Muscle of leg (tissue), 11 donors: ENCODE measurements around the gene ERC1. TPM values are rescaled to one million over a fixed set of nuclear protein-coding genes. Genes with fewer than 3 reads are reported as not detected.
"Not testable (repeated sequence)": the region's sequence is repeated elsewhere in the genome, so short reads cannot be mapped to it uniquely, and the experiment has no call there.

Experiments used
- DNase-seq: peaks from one replicate; pipeline ENCODE4 v3.0.0; 2013
- H3K27ac ChIP-seq: one replicate; pipeline ENCODE4 v1.5.1; 2013; ENCODE audit warnings: mild to moderate bottlenecking, low read length, control low read depth
- H3K27me3 ChIP-seq: one replicate; pipeline ENCODE4 v1.6.1; 2013; ENCODE audit warnings: low read length; ENCODE audit not compliant: control insufficient read depth, insufficient read depth
- H3K36me3 ChIP-seq: one replicate; pipeline ENCODE4 v1.6.1; 2013; ENCODE audit warnings: low read length; ENCODE audit not compliant: control insufficient read depth, insufficient read depth
- H3K4me1 ChIP-seq: one replicate; pipeline ENCODE4 v1.6.1; 2013; ENCODE audit warnings: low read length; ENCODE audit not compliant: control insufficient read depth, insufficient read depth
- H3K4me3 ChIP-seq: one replicate; pipeline ENCODE4 v1.5.1; 2013; ENCODE audit warnings: low read length, control low read depth
- H3K9me3 ChIP-seq: replicated peaks from 2 replicates; pipeline ENCODE4 v1.6.1; 2013; ENCODE audit warnings: low read depth, low read length; ENCODE audit not compliant: control insufficient read depth
- WGBS: methylation state at CpG from one replicate; pipeline ENCODE4 v1.1.5; 2013; ENCODE audit warnings: missing lambda C conversion rate; ENCODE audit not compliant: insufficient coverage; 5-methylcytosine and 5-hydroxymethylcytosine counted together
- polyA plus RNA-seq, 8 donors: library from polyadenylated mRNA; unstranded; fragments of 120-200 nt; gene quantifications; one replicate each; pipeline versions ENCODE4 v1.2.1 to v1.2.3, GENCODE V29; 2013; ENCODE audit warnings: inconsistent platforms in 1 of 8, low replicate concordance in 1 of 8; ENCODE audit not compliant: insufficient read length in 8 of 8, insufficient read depth in 1 of 8
- total RNA-seq: library from RNA; stranded (reverse); fragments of 120-200 nt; gene quantifications from one replicate; pipeline ENCODE4 v1.2.4, GENCODE V29; 2013

Gene ERC1
- total and polyA plus RNA-seq, 9 donors, result 15.8 to 32.5 (median 25.1) TPM

DNA sequence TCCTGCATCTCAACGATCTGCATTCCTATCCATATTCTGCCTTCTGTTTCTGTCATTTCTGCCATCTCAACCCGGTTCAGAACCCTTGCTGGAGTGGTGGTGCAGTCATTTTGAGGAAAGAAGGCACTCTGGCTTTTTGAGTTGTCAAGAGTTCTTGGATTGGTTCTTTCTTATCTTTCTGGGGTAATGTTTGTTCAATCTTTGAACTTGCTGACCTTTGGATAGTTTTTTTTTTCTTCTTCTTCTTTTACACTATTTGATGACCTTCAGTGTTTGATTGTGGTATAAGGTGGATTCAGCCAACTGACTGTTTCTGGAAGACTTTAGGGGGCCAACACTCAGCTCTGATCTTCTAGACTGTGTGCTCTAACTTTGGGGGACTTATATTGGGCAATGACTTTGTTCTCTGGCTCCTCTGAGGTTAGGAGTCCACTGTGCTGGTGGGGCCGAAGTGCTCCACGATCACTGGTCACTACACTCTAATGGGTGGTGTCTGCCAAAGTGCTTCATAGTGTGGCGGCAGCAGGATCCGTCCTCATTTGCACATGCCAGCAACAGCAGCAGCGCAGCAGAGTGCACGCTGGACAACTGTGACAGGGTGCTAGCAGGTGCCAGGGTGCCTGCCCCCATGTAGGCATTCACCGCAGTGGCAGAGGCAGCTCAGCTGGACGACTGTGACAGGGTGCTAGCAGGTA lies 347.6 kb downstream of the ERC1 start:
- Histone ChIP-seq H3K9me3 (peaks cover 4% of the 10 kb centered on the region), H3K27me3 (no peaks in the 10 kb centered on the region), H3K4me1 (peaks cover 8% of the 10 kb centered on the region), H3K4me3 (no peak overlapping the region), H3K36me3 (no peaks in the 10 kb centered on the region), H3K27ac (no peak overlapping the region)
- WGBS, result 90% methylated on average over 7 of the region's 10 CpGs
- no peak for DNase-seq

DNA sequence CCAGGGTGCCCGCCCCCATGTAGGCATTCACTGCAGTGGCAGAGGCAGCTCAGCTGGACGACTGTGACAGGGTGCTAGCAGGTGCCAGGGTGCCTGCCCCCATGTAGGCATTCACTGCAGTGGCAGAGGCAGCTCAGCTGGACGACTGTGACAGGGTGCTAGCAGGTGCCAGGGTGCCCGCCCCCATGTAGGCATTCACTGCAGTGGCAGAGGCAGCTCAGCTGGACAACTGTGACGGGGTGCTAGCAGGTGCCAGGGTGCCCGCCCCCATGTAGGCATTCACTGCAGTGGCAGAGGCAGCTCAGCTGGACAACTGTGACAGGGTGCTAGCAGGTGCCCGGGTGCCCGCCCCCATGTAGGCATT lies 348.1 kb downstream of the ERC1 start:
- 100% methylated on average over 5 of the region's 8 CpGs for WGBS
- H3K36me3 ChIP-seq, H3K27me3 ChIP-seq, H3K9me3 ChIP-seq, DNase-seq, H3K4me3 ChIP-seq, H3K4me1 ChIP-seq, H3K27ac ChIP-seq: not testable (repeated sequence)

DNA sequence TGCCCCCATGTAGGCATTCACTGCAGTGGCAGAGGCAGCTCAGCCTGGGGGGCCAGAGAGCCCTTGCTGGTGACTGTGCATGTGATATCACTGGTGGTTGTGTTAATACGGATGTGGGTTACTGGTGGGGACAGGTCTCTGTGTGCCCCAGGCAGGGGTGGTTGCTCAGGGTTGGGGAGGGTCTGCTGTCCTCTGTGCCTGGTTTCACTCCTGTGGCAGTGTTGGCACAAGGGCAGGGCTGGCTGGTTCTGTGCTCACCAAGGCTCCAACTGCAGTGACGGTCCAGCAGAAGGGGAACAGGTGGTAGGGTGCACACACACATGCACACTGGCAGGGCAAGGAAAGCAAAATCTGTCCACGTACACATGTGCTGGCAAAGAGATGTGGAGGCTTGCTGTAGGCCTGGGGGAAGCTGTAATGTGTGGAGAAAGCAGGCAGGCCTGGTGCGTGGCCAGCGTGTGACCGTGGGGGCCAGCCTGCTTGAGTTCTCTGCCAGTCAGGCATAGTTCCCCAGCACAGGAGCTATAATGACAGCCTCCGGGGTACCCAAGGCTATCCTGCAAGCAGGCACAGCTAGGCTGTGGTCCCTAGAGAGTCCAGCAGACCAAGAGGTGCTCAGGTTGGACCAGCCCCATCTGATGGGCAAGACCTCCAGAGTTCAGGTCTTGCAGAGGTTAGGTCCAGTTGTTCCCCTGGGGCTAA lies 348.7 kb downstream of the ERC1 start:
- Histone ChIP-seq H3K27me3 (no peaks in the 10 kb centered on the region), H3K4me1 (peaks cover 8% of the 10 kb centered on the region), H3K36me3 (no peaks in the 10 kb centered on the region), H3K27ac (no peak overlapping the region), H3K9me3 (no peaks in the 10 kb centered on the region), H3K4me3 (no peak overlapping the region)
- WGBS, result 72% methylated on average over 7 of the region's 7 CpGs
- DNase-seq, result no peak

DNA sequence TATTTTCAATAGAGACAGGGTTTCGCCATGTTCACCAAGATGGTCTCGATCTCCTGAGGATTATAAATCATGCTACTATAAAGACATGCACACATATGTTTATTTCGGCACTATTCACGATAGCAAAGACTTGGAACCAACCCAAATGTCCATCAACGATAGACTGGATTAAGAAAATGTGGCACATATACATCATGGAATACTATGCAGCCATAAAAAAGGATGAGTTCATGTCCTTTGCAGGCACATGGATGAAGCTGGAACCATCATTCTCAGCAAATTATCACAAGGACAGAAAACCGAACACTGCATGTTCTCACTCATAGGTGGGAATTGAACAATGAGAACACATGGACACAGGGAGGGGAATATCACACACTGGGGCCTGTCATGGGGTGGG lies 350.2 kb downstream of the ERC1 start:
- DNase-seq, H3K4me3 ChIP-seq, H3K9me3 ChIP-seq, H3K4me1 ChIP-seq, H3K27ac ChIP-seq, H3K27me3 ChIP-seq, H3K36me3 ChIP-seq: not testable (repeated sequence)
- 80% methylated on average over 1 of the region's 6 CpGs for WGBS

DNA sequence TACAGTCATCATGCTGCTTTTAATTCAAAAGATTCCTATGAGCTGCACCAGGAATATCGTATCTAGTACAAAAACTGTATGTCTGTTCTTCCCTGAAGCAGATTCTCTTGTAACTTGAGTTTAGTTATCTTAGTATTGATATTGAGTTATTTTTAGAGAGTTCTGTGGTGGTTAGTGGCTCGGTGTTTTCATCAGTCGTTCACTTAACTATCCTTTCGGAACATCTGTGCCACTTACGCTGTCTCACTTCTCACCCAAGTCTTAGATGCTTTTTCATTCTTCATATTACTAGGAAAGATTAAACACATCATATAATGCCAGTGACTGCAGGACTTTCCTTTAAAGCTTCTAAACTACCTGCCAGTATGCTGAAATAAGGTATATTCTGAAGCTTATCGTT lies 352.4 kb downstream of the ERC1 start:
- no CpG with 5 or more reads among the region's 6 CpGs for WGBS
- no peaks in the 10 kb centered on the region for H3K36me3 ChIP-seq
- H3K4me3 ChIP-seq, result no peak overlapping the region
- H3K27ac ChIP-seq, result no peak overlapping the region
- H3K4me1 ChIP-seq, result peaks cover 8% of the 10 kb centered on the region
- no peaks in the 10 kb centered on the region for H3K9me3 ChIP-seq
- H3K27me3 ChIP-seq, result no peaks in the 10 kb centered on the region
- no peak for DNase-seq

DNA sequence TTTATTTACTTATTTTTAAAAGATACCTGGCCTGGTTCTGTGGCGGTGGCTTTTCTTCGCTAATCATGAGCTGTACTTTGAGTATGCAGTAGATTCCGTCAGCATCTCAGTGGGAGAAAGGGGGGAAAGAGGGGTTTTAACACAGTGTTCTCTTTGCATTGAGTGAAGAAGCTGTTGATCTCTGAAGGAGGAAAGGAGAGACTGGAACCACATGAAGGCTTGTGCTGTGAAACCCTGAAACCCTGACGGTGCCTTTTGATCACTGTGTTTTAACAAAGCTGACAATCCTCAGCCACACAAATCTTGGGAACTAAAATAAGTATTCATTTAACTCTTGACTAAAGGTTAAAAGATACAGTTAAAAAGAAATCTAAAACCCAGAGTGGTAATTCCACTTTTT lies 353.2 kb downstream of the ERC1 start:
- 94% methylated on average over 2 of the region's 4 CpGs for WGBS
- Histone ChIP-seq H3K4me1 (peaks cover 8% of the 10 kb centered on the region), H3K27me3 (no peaks in the 10 kb centered on the region), H3K9me3 (no peaks in the 10 kb centered on the region), H3K27ac (no peak overlapping the region), H3K4me3 (no peak overlapping the region), H3K36me3 (no peaks in the 10 kb centered on the region)
- no peak for DNase-seq

DNA sequence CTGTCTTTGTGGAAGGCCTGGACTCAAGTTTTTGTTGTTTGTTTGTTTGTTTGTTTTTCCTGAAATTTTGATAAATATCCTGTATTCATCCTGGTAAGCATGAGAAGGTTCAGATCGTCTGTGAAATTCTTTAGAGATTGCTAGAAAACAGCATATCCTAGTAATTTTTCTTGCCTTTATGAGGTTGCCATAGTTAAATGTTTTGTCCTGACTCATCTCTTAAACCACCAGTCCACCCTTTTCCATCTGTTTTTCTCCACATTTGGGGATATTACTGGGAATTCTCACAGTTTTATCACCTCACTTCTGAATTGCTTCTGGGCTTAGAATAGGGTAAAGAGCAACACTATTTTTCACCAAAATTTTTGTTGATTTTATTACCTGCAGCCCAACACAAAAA lies 355.1 kb downstream of the ERC1 start:
- H3K4me3 ChIP-seq, result no peak overlapping the region
- no CpG with 5 or more reads among the region's 1 CpG for WGBS
- DNase-seq, result no peak
- no peaks in the 10 kb centered on the region for H3K4me1 ChIP-seq
- no peaks in the 10 kb centered on the region for H3K36me3 ChIP-seq
- no peaks in the 10 kb centered on the region for H3K9me3 ChIP-seq
- H3K27me3 ChIP-seq, result no peaks in the 10 kb centered on the region
- H3K27ac ChIP-seq, result no peak overlapping the region

DNA sequence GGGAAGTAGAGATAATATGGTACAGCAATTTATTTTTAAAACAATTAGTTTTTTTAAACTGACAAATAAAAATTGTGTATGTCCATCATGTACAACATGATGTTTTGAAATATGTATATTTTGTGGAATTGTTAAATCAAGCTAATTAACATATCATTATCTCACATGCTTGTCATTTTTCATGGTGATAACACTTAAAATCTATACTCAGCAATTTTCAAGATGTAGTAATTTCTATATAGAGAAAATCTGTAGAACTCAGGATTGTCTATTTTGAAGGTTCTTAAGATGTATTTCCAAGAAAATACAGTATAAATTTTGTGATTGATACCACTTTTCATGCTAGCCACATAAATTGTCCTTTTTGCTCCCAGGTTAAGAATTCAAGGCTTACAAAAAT lies 356.3 kb downstream of the ERC1 start:
- Histone ChIP-seq H3K4me3 (no peak overlapping the region), H3K27ac (no peak overlapping the region), H3K36me3 (no peaks in the 10 kb centered on the region), H3K9me3 (no peaks in the 10 kb centered on the region), H3K4me1 (no peaks in the 10 kb centered on the region), H3K27me3 (no peaks in the 10 kb centered on the region)
- no peak for DNase-seq

DNA sequence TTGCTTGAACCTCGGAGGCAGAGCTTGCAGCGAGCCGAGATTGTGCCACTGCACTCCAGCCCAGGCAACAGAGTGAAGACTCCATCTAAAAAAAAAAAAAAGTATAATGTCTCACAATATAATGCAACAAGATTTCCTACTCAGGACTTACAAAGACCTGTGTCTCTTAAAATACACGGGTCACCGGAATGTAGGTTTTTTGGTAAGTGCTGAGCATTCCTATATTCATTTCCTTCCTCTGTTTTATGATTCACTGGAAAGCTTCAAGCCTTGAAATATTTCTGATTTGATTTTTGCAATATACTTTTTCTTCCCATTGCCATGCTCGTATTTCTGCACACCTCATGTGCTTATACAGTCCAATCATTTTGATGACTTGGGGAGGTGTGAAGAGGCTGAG lies 357.6 kb downstream of the ERC1 start:
- H3K36me3 ChIP-seq, result no peaks in the 10 kb centered on the region
- no peak for DNase-seq
- no peaks in the 10 kb centered on the region for H3K27me3 ChIP-seq
- H3K4me3 ChIP-seq, result no peak overlapping the region
- H3K27ac ChIP-seq, result no peak overlapping the region
- no CpG with 5 or more reads among the region's 6 CpGs for WGBS
- no peaks in the 10 kb centered on the region for H3K4me1 ChIP-seq
- no peaks in the 10 kb centered on the region for H3K9me3 ChIP-seq

DNA sequence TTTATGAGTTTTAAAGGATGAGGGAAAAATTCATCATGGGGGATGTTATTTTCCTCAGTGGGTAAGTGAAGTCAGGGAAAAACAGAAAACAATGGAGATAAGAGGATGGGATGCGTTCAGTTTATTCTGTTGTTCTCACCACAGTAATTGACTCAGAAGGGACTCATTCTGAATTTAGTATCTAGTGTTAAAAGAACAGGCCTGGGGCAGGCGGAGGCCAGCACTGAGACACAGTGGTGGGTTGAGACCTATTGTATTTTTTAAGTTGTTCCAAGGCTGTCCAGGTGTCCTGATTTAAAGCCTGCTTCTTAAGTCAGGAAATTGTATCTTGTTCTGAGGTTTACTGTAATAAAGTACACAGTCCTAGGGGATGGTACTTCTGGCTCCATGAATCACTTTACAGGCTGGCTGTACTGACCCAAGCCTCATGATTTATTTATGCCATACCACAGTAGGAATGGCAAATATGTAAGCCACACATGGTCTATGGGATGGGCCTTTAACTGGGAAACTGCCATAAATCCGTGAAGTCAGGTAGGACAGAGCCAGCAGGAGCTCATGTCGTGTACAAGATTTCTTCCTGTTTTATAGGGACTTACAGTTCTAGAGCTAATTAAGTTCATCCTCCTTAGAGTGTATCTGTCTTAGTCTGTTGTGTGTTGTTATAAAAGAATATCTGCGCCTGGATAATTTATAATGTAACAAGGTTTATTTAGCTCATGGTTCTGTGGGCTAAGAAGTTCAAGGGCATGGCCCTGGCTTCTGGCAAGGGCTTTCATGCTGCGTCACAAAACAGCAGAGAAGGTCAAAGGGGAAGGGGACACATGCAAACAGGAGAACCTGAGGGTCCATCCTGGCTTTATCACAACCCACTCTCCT lies 359.3 kb downstream of the ERC1 start:
- H3K4me1 ChIP-seq, result peaks cover 1% of the 10 kb centered on the region
- no peak overlapping the region for H3K27ac ChIP-seq
- DNase-seq, result no peak
- H3K9me3 ChIP-seq, result no peaks in the 10 kb centered on the region
- H3K36me3 ChIP-seq, result no peaks in the 10 kb centered on the region
- no peak overlapping the region for H3K4me3 ChIP-seq
- 56% methylated on average over 3 of the region's 6 CpGs for WGBS
- H3K27me3 ChIP-seq, result no peaks in the 10 kb centered on the region
